ENCODE measurements around the gene ADGRV1. TPM values are rescaled to one million over a fixed set of nuclear protein-coding genes. Genes with fewer than 3 reads are reported as not detected.

ADGRV1 gene
- polyA plus RNA-seq, 1 of the 3 experiments (the other 2 are of a cell fraction), result 0.23 TPM

GRCh38 chr5:91058575-91058974 is 500.0 kb downstream of the ADGRV1 start:
- H3K4me2 ChIP-seq, result no peak overlapping the region
- no peak overlapping the region for H3K27ac ChIP-seq (ENCODE audit: low read depth in 2 of 2, low read length in 1 of 2)
- no peak for DNase-seq
- no peaks in the 10 kb centered on the region for H3K36me3 ChIP-seq (replicated peaks in 1 of 2; ENCODE audit: control insufficient read depth in 1 of 2, insufficient read depth in 2 of 2, low read length in 1 of 2)
- 57% methylated on average over 4 of the region's 4 CpGs for whole genome bisulfite sequencing (ENCODE audit: low lambda C conversion rate)
- H3K9ac ChIP-seq, result no peak overlapping the region
- no peaks in the 10 kb centered on the region for H3K9me2 ChIP-seq
- POLR2A ChIA-PET, result no interaction called here
- H4K20me1 ChIP-seq (ENCODE audit: insufficient read depth), result no peaks in the 10 kb centered on the region
- no peak overlapping the region for H3K4me3 ChIP-seq (ENCODE audit: low read depth in 2 of 2, low read length in 1 of 2)
- no peak overlapping the region for H2AFZ ChIP-seq (ENCODE audit: low read depth)
- H3F3A ChIP-seq (replicated peaks; ENCODE audit: insufficient read depth), result no peaks in the 10 kb centered on the region
- no peaks in the 10 kb centered on the region for H3K27me3 ChIP-seq (ENCODE audit: insufficient read depth)
- CTCF ChIA-PET, result no interaction called here
- H3K79me2 ChIP-seq (ENCODE audit: insufficient read depth), result no peaks in the 10 kb centered on the region
- H3K9me3 ChIP-seq, result no peaks in the 10 kb centered on the region
- TF ChIP-seq YY1 (IDR thresholded peaks at IDR 0.05; ENCODE audit: low read depth) (no peak), REST (IDR thresholded peaks at IDR 0.05; ENCODE audit: low read depth, low read length) (no peak), EP300 (IDR thresholded peaks at IDR 0.05; ENCODE audit: borderline replicate concordance in 1 of 2, low read depth in 1 of 2, low read length in 1 of 2) (no peak), MAX (IDR thresholded peaks at IDR 0.05; ENCODE audit: low read depth) (no peak), TEAD4 (IDR thresholded peaks at IDR 0.05; ENCODE audit: borderline replicate concordance, insufficient read depth) (no peak), CTCF (IDR thresholded peaks at IDR 0.05) (no peak)
- H3K4me1 ChIP-seq (ENCODE audit: control insufficient read depth in 1 of 2, insufficient read depth in 2 of 2, low read depth in 1 of 2, low read length in 1 of 2), result peaks cover 0 to 9% of the 10 kb centered on the region in 2 experiments; a peak in 2 of 4 replicates

- H3K27me3 ChIP-seq (ENCODE audit: insufficient read depth), result no peaks in the 10 kb centered on the region
- no peaks in the 10 kb centered on the region for H4K20me1 ChIP-seq (ENCODE audit: insufficient read depth)
- DNase-seq, result no peak
- ChIA-PET POLR2A (no interaction called here), CTCF (interaction anchor here (1.5 kb wide), 1 partner anchor 194 kb away, joined by 3 read pairs; no protein-coding TSS in a partner anchor)
- WGBS (ENCODE audit: low lambda C conversion rate), result 52% methylated on average over 1 of the region's 1 CpG
- peaks cover 0 to 9% of the 10 kb centered on the region in 2 experiments; a peak in 2 of 4 replicates for H3K4me1 ChIP-seq (ENCODE audit: control insufficient read depth in 1 of 2, insufficient read depth in 2 of 2, low read depth in 1 of 2, low read length in 1 of 2)
- H3K4me2 ChIP-seq, result no peak overlapping the region
- no peaks in the 10 kb centered on the region for H3K9me2 ChIP-seq
- H2AFZ ChIP-seq (ENCODE audit: low read depth), result no peak overlapping the region
- H3K79me2 ChIP-seq (ENCODE audit: insufficient read depth), result no peaks in the 10 kb centered on the region
- H3K9ac ChIP-seq, result no peak overlapping the region
- no peaks in the 10 kb centered on the region for H3F3A ChIP-seq (replicated peaks; ENCODE audit: insufficient read depth)
- H3K27ac ChIP-seq (ENCODE audit: low read depth in 2 of 2, low read length in 1 of 2), result no peak overlapping the region
- TF ChIP-seq TCF12 (IDR thresholded peaks at IDR 0.05) (no peak), USF1 (IDR thresholded peaks at IDR 0.05; ENCODE audit: borderline replicate concordance, low read depth) (no peak), EP300 (IDR thresholded peaks at IDR 0.05; ENCODE audit: borderline replicate concordance in 1 of 2, low read depth in 1 of 2, low read length in 1 of 2) (no peak), MXI1 (IDR thresholded peaks at IDR 0.05; ENCODE audit: low read depth, low read length) (no peak), NFIC (IDR thresholded peaks at IDR 0.05; ENCODE audit: borderline replicate concordance) (no peak), SMC3 (IDR thresholded peaks at IDR 0.05; ENCODE audit: low read depth, low read length) (no peak), CTCF (IDR thresholded peaks at IDR 0.05) (no peak), GABPA (IDR thresholded peaks at IDR 0.05; ENCODE audit: low read depth) (no peak), USF2 (IDR thresholded peaks at IDR 0.05; ENCODE audit: borderline replicate concordance, low read depth, low read length) (no peak), FOXJ3 (CRISPR knock-in tag; IDR thresholded peaks at IDR 0.05) (no peak)
- H3K9me3 ChIP-seq, result no peaks in the 10 kb centered on the region
- H3K36me3 ChIP-seq (replicated peaks in 1 of 2; ENCODE audit: control insufficient read depth in 1 of 2, insufficient read depth in 2 of 2, low read length in 1 of 2), result no peaks in the 10 kb centered on the region
- no peak overlapping the region for H3K4me3 ChIP-seq (ENCODE audit: low read depth in 2 of 2, low read length in 1 of 2)
Observed at GRCh38 chr5:91059409-91059808, 500.8 kb downstream of the ADGRV1 start.

All from SK-N-SH (cell line).